Measurements from ENCODE around the gene LMF1. TPM values are rescaled to one million over a fixed set of nuclear protein-coding genes. Genes with fewer than 3 reads are reported as not detected.

The LMF1 gene
- polyA plus RNA-seq, 3 donors = 5.9 to 14.7 (median 10.6) TPM

DNA sequence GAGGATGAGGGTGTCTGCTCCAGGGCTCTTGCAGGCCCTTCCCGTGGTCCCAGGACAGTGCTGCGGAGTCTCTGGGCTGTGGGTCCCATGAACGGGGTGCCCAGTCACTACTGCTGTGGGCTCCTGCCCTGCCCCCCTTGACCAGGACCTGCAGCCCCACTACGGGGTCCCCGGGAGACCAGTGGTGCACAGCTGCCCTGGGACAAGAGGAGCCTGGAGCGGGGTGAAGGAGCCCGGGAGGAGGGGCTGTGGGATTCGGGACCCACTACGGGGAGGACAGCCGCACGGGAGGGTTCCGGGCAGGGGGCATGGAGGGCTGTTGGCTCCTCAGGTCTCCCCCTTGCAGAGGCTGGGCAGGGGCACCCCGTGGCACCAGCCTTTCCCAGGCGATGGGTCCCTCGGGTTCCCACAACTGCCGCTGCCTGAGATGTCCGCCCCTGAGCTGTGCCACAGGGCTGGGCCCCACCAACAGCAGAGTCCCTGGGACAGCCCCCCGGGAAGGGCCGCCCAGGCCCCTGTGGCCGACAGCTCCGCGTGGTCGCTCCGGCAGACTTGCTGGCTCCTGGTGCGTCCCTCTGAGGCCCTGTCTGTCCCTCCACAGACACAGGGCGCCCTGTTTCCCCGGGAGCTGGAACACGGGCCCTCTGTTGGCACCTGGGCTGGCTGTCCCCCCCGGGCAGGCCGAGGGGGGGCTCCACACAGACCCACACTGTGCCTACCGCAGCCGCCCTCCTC, 118.2 kb downstream of the LMF1 start:
- no peak overlapping the region for H3K9ac ChIP-seq (ENCODE audit: insufficient read depth, low read length, poor library complexity, severe bottlenecking)
- H3K79me2 ChIP-seq (ENCODE audit: insufficient read depth, low read length) = no peaks in the 10 kb centered on the region
- H3K36me3 ChIP-seq (replicated peaks in 1 of 2; ENCODE audit: control insufficient read depth in 1 of 2, insufficient read depth in 2 of 2, low read length in 2 of 2) = no peaks in the 10 kb centered on the region
- intact Hi-C loops (cut with micrococcal nuclease) = no loop called here
- TF ChIP-seq, protein P1, sequence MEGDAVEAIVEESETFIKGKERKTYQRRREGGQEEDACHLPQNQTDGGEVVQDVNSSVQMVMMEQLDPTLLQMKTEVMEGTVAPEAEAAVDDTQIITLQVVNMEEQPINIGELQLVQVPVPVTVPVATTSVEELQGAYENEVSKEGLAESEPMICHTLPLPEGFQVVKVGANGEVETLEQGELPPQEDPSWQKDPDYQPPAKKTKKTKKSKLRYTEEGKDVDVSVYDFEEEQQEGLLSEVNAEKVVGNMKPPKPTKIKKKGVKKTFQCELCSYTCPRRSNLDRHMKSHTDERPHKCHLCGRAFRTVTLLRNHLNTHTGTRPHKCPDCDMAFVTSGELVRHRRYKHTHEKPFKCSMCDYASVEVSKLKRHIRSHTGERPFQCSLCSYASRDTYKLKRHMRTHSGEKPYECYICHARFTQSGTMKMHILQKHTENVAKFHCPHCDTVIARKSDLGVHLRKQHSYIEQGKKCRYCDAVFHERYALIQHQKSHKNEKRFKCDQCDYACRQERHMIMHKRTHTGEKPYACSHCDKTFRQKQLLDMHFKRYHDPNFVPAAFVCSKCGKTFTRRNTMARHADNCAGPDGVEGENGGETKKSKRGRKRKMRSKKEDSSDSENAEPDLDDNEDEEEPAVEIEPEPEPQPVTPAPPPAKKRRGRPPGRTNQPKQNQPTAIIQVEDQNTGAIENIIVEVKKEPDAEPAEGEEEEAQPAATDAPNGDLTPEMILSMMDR (IDR thresholded peaks at IDR 0.05) = no peak
- peaks cover 75 to 100% of the 10 kb centered on the region in 2 donors for H3K9me3 ChIP-seq (replicated peaks in 1 of 2; ENCODE audit: control insufficient read depth in 1 of 2, insufficient read depth in 1 of 2, low read length in 2 of 2)
- H3K27me3 Mint-ChIP-seq (ENCODE audit: low read depth in 3 of 3) = peaks cover 1 to 4% (median 1%) of the 10 kb centered on the region in 3 donors
- DNase-seq = no peak
- H3K27ac ChIP-seq (ENCODE audit: low read depth in 1 of 2, low read length in 2 of 2) = no peak overlapping the region
- no peak overlapping the region for H2AFZ ChIP-seq (ENCODE audit: insufficient read depth, low read depth, low read length, poor library complexity, severe bottlenecking)
- peaks cover 0 to 3% of the 10 kb centered on the region in 2 donors for H3K36me3 Mint-ChIP-seq
- no peak overlapping the region for H3K4me2 ChIP-seq (replicated peaks; ENCODE audit: extremely low read depth, low read length, poor library complexity, severe bottlenecking)
- H3K4me1 ChIP-seq (ENCODE audit: control insufficient read depth in 1 of 2, insufficient read depth in 2 of 2, low read length in 2 of 2) = no peaks in the 10 kb centered on the region
- H3K4me3 Mint-ChIP-seq = no peak overlapping the region
- no peaks in the 10 kb centered on the region for H3K27me3 ChIP-seq (ENCODE audit: control insufficient read depth in 2 of 2, insufficient read depth in 2 of 2, low read length in 2 of 2)
- H3K9me3 Mint-ChIP-seq = peaks cover 58 to 85% (median 71%) of the 10 kb centered on the region in 7 donors
- no peaks in the 10 kb centered on the region for H3K4me1 Mint-ChIP-seq
- H3K4me3 ChIP-seq (replicated peaks in 1 of 3; ENCODE audit: low read depth in 2 of 3, low read length in 3 of 3) = no peak overlapping the region
- no peak overlapping the region for H3K27ac Mint-ChIP-seq
- no peaks in the 10 kb centered on the region for H4K20me1 ChIP-seq (ENCODE audit: insufficient read depth, low read length)
- 95% methylated on average over 27 of the region's 32 CpGs for WGBS (ENCODE audit: insufficient coverage)

DNA sequence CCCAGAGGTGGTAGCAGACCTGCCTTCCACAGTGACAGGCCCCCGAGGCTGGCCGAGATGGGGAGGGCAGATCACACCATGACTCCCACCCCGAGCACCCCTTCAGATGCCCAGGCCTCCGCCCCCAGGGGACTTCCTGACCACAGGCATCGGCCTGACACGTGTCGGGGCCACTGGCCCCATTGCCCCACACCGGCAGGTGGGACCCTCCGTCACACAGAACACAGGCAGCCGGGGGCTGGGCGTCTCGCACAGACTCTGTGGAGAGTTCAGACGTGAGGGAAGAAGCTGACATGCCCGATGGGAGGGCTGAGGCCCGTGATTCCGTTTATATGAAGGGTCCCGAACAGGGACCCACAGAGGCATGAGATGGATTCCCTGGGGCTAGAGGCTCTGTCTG, 118.9 kb downstream of the LMF1 start:
- Histone ChIP-seq H2AFZ (ENCODE audit: insufficient read depth, low read depth, low read length, poor library complexity, severe bottlenecking) (no peak overlapping the region), H3K4me3 (replicated peaks in 1 of 3; ENCODE audit: low read depth in 2 of 3, low read length in 3 of 3) (no peak overlapping the region), H3K27me3 (ENCODE audit: control insufficient read depth in 2 of 2, insufficient read depth in 2 of 2, low read length in 2 of 2) (no peaks in the 10 kb centered on the region), H3K36me3 (replicated peaks in 1 of 2; ENCODE audit: control insufficient read depth in 1 of 2, insufficient read depth in 2 of 2, low read length in 2 of 2) (no peaks in the 10 kb centered on the region), H3K4me1 (ENCODE audit: control insufficient read depth in 1 of 2, insufficient read depth in 2 of 2, low read length in 2 of 2) (no peaks in the 10 kb centered on the region), H3K9me3 (replicated peaks in 1 of 2; ENCODE audit: control insufficient read depth in 1 of 2, insufficient read depth in 1 of 2, low read length in 2 of 2) (peaks cover 77 to 100% of the 10 kb centered on the region in 2 donors), H4K20me1 (ENCODE audit: insufficient read depth, low read length) (no peaks in the 10 kb centered on the region), H3K27ac (ENCODE audit: low read depth in 1 of 2, low read length in 2 of 2) (no peak overlapping the region), H3K79me2 (ENCODE audit: insufficient read depth, low read length) (no peaks in the 10 kb centered on the region), H3K4me2 (replicated peaks; ENCODE audit: extremely low read depth, low read length, poor library complexity, severe bottlenecking) (no peak overlapping the region), H3K9ac (ENCODE audit: insufficient read depth, low read length, poor library complexity, severe bottlenecking) (no peak overlapping the region)
- Mint-ChIP-seq H3K4me3 (no peak overlapping the region), H3K27ac (no peak overlapping the region), H3K9me3 (peaks cover 58 to 87% (median 72%) of the 10 kb centered on the region in 7 donors), H3K36me3 (peaks cover 0 to under 1% of the 10 kb centered on the region in 2 donors), H3K4me1 (no peaks in the 10 kb centered on the region), H3K27me3 (ENCODE audit: low read depth in 3 of 3) (peaks cover 1 to 4% (median 1%) of the 10 kb centered on the region in 3 donors)
- TF ChIP-seq, protein P1 (IDR thresholded peaks at IDR 0.05) = no peak
- intact Hi-C loops (cut with micrococcal nuclease) = no loop called here
- 89% methylated on average over 16 of the region's 17 CpGs for WGBS (ENCODE audit: insufficient coverage)
- no peak for DNase-seq

All from CD14-positive monocyte (primary cell).